Kidney epithelial cell (primary cell): ENCODE results near the gene S100A13. TPM values are rescaled to one million over a fixed set of nuclear protein-coding genes. Genes with fewer than 3 reads are reported as not detected.

Source experiments
- DNase-seq: peaks from one replicate; pipeline ENCODE4 v3.0.0-alpha.2; 2010; ENCODE audit warnings: low read depth
- H3K27me3 ChIP-seq: 2 replicates; pipeline ENCODE4 v1.6.0; 2011; ENCODE audit warnings: low read length; ENCODE audit not compliant: control insufficient read depth, insufficient read depth
- H3K36me3 ChIP-seq: 2 replicates; pipeline ENCODE4 v1.5.1; 2011; ENCODE audit warnings: low read length; ENCODE audit not compliant: control insufficient read depth, insufficient read depth
- H3K4me3 ChIP-seq: 2 replicates; pipeline ENCODE4 v1.5.1; 2011; ENCODE audit warnings: low read depth, mild to moderate bottlenecking, control low read depth, low read length
- total RNA-seq: library from RNA; depleted of rRNA; stranded (reverse); fragments of >200 nt; gene quantifications from 2 replicates; pipeline ENCODE4 v1.2.3, GENCODE V29; 2015
- TF ChIP-seq, protein P1 (sequence below): IDR thresholded peaks from 2 replicates; pipeline ENCODE4 v1.5.1; 2011; ENCODE audit warnings: mild to moderate bottlenecking, moderate library complexity, low read length, control low read depth, inconsistent platforms; ENCODE audit not compliant: insufficient read depth, poor library complexity, severe bottlenecking

Gene S100A13
- total RNA-seq, 1 donor from 2014 or later = 171 TPM

DNA sequence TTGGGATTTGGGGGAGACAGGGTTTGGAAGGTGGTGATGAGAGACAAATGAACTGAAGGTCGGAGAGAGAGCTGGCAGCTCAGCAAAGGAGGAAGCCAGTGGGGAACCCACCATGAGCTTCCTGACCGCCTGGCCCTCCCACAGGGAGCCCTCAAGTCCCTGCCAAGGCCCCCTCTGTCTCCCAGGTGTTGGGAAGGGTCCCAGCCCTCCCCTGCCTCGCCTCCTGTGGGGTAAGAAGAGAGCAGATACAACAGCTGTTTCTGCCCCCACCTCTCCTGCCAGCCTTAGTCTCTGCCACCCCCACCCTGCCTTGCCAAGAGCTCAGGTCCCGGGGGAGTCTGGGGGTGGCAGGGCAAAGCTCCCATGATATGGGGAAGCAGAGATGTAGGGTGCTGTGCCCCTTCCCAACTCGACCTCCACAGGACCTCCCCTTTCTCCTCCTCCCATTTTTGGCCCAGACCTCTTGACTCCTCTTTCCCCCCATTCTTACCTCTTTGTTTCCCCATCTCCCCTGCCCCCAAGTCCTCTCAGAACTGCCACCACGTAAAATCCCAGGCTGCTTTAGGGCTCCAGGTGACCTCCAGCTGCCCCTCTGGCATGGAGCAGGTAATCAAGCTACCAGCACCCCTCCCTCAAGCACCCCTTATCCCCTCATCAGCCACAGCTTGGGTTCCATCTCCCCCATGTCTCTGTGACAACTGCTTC, 1.5 kb upstream of the S100A13 start:
- TF ChIP-seq, protein P1, sequence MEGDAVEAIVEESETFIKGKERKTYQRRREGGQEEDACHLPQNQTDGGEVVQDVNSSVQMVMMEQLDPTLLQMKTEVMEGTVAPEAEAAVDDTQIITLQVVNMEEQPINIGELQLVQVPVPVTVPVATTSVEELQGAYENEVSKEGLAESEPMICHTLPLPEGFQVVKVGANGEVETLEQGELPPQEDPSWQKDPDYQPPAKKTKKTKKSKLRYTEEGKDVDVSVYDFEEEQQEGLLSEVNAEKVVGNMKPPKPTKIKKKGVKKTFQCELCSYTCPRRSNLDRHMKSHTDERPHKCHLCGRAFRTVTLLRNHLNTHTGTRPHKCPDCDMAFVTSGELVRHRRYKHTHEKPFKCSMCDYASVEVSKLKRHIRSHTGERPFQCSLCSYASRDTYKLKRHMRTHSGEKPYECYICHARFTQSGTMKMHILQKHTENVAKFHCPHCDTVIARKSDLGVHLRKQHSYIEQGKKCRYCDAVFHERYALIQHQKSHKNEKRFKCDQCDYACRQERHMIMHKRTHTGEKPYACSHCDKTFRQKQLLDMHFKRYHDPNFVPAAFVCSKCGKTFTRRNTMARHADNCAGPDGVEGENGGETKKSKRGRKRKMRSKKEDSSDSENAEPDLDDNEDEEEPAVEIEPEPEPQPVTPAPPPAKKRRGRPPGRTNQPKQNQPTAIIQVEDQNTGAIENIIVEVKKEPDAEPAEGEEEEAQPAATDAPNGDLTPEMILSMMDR = no peak
- no peaks in the 10 kb centered on the region for H3K27me3 ChIP-seq
- H3K4me3 ChIP-seq = no peak overlapping the region
- DNase-seq = no peak
- H3K36me3 ChIP-seq = no peaks in the 10 kb centered on the region

DNA sequence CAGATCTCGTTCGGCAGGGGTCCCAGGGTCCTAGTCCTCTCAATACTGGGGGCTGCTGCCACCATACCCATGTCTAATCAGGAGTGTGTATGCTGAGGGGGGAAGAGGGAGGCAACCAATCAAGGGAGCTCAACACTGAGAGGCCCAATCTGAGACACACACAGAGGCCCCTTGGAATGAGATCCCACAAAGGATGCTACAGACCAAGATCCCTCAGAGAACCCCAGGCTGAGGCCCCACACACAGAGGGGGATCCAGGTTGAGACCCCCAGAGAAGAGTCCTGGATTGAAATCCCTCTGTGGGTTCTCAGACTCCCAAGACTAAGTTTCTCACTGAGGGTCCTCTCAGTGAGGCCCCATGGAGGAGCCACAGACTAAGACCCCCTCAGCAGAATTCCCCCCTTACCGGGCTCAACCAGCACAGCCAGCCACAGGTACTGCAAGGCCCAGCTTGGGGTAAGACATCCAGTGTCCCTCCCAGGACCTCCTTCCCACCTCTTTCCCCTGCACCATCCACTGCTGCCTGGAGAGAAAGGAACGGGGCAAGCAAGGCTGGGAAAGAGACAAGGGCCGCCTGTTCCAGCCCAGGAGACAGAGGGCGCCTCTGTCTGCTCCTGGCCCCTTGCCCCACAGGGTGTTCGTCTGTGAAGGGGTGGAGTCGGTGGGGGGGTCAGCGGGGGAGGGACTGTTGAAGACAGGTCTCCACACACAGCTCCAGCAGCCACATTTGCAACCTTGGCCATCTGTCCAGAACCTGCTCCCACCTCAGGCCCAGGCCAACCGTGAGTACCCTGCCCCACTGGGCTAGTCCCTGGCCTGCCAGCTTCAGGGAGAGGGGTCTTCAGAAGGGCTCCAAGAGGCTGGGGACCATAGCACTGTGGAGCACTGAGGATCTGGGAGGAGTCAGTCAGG, 666 bp upstream of the S100A13 start, which contains the start of gene S100A1:
S100A1 (plus strand) TSS at position 720 of the 912 bp plus-strand sequence. CDS start 2,088 bp downstream, outside the sequence.
- TF ChIP-seq, protein P1 = no peak
- DNase-seq = no peak
- Histone ChIP-seq H3K36me3 (no peaks in the 10 kb centered on the region), H3K4me3 (peak within 1 kb of the TSS; percentile 58), H3K27me3 (no peaks in the 10 kb centered on the region)

DNA sequence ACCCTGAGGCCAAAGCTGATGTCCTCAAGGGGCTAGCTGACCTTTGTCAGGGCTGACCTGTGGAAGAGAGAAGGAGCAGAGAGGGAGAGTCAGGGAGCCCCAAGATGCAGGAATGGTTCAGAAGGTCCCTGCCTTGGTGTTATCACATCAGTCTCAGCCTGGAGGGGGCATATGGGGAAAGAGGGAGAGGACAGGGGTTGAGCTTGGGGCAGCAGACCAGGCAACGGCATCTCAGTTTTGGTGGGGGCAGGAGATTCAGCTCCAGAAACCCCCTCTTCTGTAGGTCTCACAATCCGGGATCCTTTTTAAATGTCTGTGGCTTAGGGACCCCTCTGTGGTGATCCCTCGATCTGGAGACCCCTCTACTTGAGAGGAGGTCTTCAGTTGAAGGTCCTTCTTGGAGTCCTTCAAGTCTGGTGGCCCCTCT, 815 bp downstream of the S100A13 start:
- no peak for DNase-seq
- Histone ChIP-seq H3K4me3 (peak overlapping the region; percentile 58), H3K36me3 (no peaks in the 10 kb centered on the region), H3K27me3 (no peaks in the 10 kb centered on the region)
- TF ChIP-seq, protein P1 = no peak

DNA sequence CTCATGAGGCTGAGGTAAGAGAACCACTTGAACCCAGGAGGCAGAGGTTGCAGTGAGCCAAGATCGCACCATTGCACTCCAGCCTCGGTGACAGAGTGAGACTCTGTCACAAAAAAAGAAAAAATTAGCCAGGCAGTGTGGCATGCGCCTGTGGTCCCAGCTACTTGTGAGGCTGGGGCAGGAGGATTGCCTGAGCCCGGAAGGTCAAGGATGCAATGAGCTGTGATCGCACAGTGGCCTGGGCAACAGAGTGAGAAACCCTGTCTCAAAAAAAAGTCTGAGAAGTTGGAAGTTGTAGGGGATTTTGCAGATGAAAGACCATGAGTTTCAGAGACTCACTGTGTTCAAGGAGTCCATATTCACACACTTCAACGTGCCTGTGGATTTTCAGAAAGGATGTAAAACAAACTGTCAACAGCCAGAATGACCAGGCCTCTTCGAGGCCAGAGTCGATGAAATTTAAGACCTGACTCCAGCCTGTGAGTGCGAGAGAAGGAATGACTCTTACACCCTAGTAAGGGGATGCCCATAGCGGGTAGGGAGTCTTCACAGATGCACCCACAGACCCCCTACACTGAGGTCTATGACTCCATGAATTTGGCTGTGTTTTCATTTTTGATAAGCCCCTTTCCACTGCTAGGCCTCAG, 2.2 kb downstream of the S100A13 start:
- H3K4me3 ChIP-seq = no peak overlapping the region

DNA sequence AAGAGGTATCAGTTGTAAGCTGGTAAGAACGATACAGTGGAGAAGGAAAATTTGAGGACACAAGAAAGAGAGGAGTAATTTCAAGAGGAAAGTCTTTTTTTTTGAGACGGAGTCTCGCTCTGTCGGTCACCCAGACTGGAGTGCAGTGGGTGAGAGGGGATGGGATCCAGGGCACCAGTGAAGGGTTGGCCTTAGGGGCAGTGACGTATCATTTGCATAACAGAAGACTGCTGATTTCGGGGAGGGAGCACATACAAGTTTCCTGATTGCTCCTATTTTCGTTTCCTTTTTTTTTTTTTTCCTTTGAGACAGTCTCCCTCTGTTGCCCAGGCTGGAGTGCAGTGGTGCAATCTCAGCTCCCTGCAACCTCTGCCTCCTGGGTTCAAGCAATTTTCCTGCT, 4.2 kb downstream of the S100A13 start:
- Histone ChIP-seq H3K36me3 (no peaks in the 10 kb centered on the region), H3K4me3 (no peak overlapping the region), H3K27me3 (no peaks in the 10 kb centered on the region)
- TF ChIP-seq, protein P1 = no peak
- no peak for DNase-seq

More for the DNA sequence above, 2.2 kb downstream of the S100A13 start:
- TF ChIP-seq, protein P1 = no peak
- no peaks in the 10 kb centered on the region for H3K36me3 ChIP-seq
- DNase-seq = no peak
- no peaks in the 10 kb centered on the region for H3K27me3 ChIP-seq
